Neutrophil (primary cell): Measurements from ENCODE around the gene MORN3.
A peak's percentile ranks its signal among the peaks of the same experiment; 100 is the strongest.
"Not testable (repeated sequence)": the region's sequence is repeated elsewhere in the genome, so short reads cannot be mapped to it uniquely, and the experiment has no call there.

Source experiments
- H3K27ac ChIP-seq: fragments of 200-600 bp; sonication (generic); 2 replicates; pipeline ENCODE4 v1.5.1; 2016; ENCODE audit warnings: mild to moderate bottlenecking, moderate library complexity
- H3K27me3 ChIP-seq: fragments of 200-600 bp; sonication (generic); 2 replicates; pipeline ENCODE4 v1.6.0; 2016; ENCODE audit warnings: mild to moderate bottlenecking
- H3K36me3 ChIP-seq: fragments of 200-600 bp; sonication (generic); 2 replicates; pipeline ENCODE4 v1.5.1; 2017
- H3K4me1 ChIP-seq, 2 experiments: fragments of 200-600 bp in 1 of 2; sonication (generic) in 1 of 2; 1 replicate in 1 of 2; 2 replicates in 1 of 2; pipeline versions ENCODE4 v1.5.1 to v1.6.1; 2013 to 2016; ENCODE audit warnings: low read depth in 1 of 2, low read length in 1 of 2, mild to moderate bottlenecking in 1 of 2, moderate library complexity in 1 of 2; ENCODE audit not compliant: control insufficient read depth in 1 of 2, insufficient read depth in 1 of 2
- H3K4me3 ChIP-seq, 2 experiments: fragments of 200-600 bp in 1 of 2; sonication (generic) in 1 of 2; 1 replicate in 1 of 2; 2 replicates in 1 of 2; pipeline ENCODE4 v1.5.1; 2013 to 2016; ENCODE audit warnings: low read depth in 1 of 2, low read length in 1 of 2, mild to moderate bottlenecking in 1 of 2, moderate library complexity in 1 of 2
- H3K9me3 ChIP-seq: fragments of 200-600 bp; sonication (generic); 2 replicates; pipeline ENCODE4 v1.5.1; 2016
- TF ChIP-seq, protein P1 (sequence below): fragments of 200-600 bp; sonication (generic); IDR thresholded peaks from 2 replicates; pipeline ENCODE4 v1.5.1; 2016; ENCODE audit warnings: antibody characterized with exemption

MORN3 gene

DNA sequence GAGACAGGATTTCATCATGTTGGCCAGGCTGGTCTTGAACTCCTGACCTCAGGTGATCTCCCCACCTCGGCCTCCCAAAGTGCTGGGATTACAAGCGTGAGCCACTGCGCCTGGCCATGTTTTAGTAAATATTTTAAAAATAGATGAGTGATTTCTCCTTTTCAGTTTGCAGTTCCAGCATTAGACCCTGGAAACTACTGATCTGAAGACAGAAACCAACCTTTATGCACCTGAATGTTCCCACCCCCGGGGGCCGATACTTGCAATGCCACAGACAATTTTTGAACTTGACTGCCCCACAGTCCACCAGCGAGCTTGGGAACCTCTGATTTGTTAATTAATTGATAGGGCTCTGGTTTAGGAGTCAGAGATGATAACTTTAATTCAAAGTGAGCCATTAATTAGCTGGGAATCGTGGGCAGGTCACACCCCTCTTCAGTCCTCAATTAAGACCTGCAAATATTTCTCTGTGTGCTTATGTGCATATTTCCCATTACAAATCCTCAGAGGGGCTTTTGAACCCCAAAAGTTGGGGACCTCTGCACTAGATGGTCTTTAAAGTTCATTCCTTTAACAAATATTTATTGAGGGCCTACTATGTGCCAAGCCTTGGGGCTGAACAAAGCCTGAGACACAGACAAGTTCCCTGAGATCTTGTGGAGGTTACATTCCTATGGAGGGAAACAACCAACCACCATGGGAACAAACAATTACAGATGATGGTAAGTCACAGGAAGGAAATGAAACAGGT is 39.0 kb upstream of the MORN3 start:
- Histone ChIP-seq H3K36me3 (no peaks in the 10 kb centered on the region), H3K4me1 (peaks cover 13 to 18% of the 10 kb centered on the region in 2 experiments), H3K4me3 (no peak overlapping the region), H3K27ac (no peak overlapping the region), H3K27me3 (peaks cover 4% of the 10 kb centered on the region), H3K9me3 (no peaks in the 10 kb centered on the region)
- TF ChIP-seq, protein P1, sequence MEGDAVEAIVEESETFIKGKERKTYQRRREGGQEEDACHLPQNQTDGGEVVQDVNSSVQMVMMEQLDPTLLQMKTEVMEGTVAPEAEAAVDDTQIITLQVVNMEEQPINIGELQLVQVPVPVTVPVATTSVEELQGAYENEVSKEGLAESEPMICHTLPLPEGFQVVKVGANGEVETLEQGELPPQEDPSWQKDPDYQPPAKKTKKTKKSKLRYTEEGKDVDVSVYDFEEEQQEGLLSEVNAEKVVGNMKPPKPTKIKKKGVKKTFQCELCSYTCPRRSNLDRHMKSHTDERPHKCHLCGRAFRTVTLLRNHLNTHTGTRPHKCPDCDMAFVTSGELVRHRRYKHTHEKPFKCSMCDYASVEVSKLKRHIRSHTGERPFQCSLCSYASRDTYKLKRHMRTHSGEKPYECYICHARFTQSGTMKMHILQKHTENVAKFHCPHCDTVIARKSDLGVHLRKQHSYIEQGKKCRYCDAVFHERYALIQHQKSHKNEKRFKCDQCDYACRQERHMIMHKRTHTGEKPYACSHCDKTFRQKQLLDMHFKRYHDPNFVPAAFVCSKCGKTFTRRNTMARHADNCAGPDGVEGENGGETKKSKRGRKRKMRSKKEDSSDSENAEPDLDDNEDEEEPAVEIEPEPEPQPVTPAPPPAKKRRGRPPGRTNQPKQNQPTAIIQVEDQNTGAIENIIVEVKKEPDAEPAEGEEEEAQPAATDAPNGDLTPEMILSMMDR, result no peak

DNA sequence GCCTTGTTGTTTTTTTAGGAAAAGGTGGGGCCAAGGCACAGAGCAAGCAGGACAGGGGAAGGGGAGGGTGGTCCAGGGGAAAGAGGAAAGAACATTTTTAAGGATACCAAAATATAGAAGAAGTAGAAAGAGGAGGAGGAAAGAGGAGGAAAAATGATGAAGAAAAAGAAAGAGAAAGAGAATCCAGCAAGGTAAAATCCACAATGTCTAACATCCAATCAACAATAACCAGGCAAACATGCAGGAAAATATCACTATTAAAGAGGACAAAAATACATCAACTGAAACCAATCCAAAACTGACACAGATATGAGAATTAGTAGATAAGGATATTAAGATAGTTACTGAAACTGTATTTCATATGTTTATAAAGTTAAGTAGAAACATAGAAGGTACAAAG is 36.1 kb upstream of the MORN3 start:
- TF ChIP-seq, protein P1, result no peak
- Histone ChIP-seq H3K9me3 (no peaks in the 10 kb centered on the region), H3K36me3 (no peaks in the 10 kb centered on the region), H3K4me3 (no peak overlapping the region), H3K4me1 (no peaks in the 10 kb centered on the region), H3K27ac (no peak overlapping the region), H3K27me3 (no peaks in the 10 kb centered on the region)

DNA sequence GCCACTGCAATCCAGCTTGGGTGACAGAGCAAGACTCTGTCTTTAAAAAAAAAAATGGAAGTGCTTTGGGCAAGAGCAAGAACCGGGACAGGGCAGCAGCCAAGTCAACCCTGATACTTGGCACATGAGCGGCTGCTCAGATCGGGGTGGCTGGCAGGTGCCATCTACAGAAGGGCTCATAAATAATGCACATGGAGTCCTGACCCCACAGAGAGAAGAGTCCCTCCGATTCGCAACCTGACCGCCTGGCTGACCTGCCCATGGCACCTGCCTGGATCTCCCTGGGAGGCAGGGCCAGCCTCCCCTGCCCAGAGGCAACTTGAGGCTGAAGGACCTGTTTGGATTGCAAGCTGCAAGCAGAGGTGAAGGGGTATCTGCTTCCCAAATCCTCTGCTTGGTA is 33.5 kb upstream of the MORN3 start:
- no peak overlapping the region for H3K27ac ChIP-seq
- H3K9me3 ChIP-seq, result no peaks in the 10 kb centered on the region
- H3K4me1 ChIP-seq, result no peaks in the 10 kb centered on the region
- H3K27me3 ChIP-seq, result no peaks in the 10 kb centered on the region
- no peak overlapping the region for H3K4me3 ChIP-seq
- TF ChIP-seq, protein P1, result no peak
- no peaks in the 10 kb centered on the region for H3K36me3 ChIP-seq

DNA sequence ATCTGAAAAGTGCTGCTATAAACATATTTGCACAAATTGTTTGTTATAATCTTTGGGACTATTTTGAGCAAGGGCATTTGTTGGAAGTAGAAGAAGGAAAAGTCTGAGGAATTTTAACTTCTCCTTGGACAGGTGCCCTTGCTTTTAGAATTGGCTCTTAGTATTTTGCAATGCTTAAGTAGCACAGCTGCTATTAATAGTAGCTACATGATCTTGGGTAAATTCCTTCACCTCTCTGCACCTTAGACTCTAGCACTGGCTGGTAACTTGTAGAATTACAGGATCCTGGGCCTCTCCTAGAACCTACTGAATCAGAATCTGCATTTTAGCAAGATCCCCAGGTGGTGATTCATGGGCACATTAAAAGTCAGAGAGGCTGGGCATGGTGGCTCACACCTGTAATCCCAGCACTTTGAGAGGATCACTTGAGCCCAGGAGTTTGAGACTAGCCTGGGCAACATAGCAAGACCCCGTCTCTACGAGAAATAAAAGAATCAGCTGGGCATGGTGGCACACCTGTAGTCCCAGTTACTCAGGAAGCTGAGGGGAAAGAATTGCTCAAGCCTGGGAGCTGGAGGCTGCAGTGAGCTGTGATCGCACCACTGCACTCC is 32.3 kb upstream of the MORN3 start:
- no peak overlapping the region for H3K27ac ChIP-seq
- TF ChIP-seq, protein P1, result no peak
- no peaks in the 10 kb centered on the region for H3K36me3 ChIP-seq
- no peak overlapping the region for H3K4me3 ChIP-seq
- H3K27me3 ChIP-seq, result no peaks in the 10 kb centered on the region
- H3K9me3 ChIP-seq, result no peaks in the 10 kb centered on the region
- peaks cover 0 to 3% of the 10 kb centered on the region in 2 experiments for H3K4me1 ChIP-seq

DNA sequence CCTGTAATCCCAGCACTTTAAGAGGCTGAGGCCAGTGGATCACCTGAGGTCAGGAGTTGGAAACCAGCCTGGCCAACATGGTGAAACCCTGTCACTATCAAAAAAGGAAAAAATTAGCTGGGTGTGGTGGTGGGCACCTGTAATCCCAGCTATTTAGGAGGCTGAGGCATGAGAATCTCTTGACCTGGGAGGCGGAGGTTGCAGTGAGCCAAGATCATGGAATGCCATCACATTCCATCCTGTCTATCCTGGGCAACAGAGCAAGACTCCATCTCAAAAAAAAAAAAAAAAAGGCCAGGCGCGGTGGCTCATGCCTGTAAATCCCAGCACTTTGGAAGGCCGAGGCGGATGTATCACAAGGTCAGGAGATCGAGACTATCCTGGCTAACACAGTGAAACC is 28.4 kb upstream of the MORN3 start:
- H3K4me1 ChIP-seq, H3K27me3 ChIP-seq, H3K27ac ChIP-seq, H3K9me3 ChIP-seq, H3K36me3 ChIP-seq, H3K4me3 ChIP-seq: not testable (repeated sequence)

DNA sequence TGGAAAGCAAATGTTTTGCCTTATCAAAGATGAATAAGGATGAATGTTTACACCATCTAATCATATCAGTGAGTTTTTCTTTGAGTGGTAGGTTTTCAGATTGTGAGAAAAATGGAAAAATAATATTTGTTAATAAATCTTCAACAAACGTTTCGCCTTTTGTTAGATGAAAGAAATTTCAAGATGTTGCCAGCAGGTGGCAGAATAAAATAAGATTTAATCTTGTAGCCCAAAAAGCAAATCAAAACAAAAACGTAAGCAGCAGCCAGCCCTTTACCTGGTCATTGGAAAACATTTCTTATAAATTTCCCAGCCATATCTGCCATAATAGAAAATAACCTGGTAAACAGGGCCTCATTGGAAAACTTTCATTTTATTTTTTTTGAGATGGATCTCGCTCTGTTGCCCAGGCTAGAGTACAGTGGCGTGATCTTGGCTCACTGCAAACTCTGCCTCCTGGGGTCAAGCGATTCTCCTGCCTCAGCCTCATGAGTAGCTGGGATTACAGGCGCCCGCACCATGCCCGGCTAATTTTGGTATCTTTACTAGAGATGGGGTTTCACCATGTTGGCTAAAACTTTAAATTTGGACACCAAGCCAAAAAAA is 27.7 kb upstream of the MORN3 start:
- peaks cover 0 to 3% of the 10 kb centered on the region in 2 experiments for H3K4me1 ChIP-seq
- TF ChIP-seq, protein P1, result peak; percentile 58
- no peak overlapping the region for H3K4me3 ChIP-seq
- no peaks in the 10 kb centered on the region for H3K27me3 ChIP-seq
- no peaks in the 10 kb centered on the region for H3K9me3 ChIP-seq
- no peak overlapping the region for H3K27ac ChIP-seq
- H3K36me3 ChIP-seq, result no peaks in the 10 kb centered on the region
